Ecto neural progenitor cell (in vitro differentiated cells): ENCODE data around the gene JUNB.
"Not testable (repeated sequence)": the region's sequence is repeated elsewhere in the genome, so short reads cannot be mapped to it uniquely, and the experiment has no call there.

ENCODE experiments used
- DNase-seq: peaks from one replicate; pipeline ENCODE4 v3.0.0-alpha.2; 2018; ENCODE audit warnings: low spot score

The JUNB gene

DNA sequence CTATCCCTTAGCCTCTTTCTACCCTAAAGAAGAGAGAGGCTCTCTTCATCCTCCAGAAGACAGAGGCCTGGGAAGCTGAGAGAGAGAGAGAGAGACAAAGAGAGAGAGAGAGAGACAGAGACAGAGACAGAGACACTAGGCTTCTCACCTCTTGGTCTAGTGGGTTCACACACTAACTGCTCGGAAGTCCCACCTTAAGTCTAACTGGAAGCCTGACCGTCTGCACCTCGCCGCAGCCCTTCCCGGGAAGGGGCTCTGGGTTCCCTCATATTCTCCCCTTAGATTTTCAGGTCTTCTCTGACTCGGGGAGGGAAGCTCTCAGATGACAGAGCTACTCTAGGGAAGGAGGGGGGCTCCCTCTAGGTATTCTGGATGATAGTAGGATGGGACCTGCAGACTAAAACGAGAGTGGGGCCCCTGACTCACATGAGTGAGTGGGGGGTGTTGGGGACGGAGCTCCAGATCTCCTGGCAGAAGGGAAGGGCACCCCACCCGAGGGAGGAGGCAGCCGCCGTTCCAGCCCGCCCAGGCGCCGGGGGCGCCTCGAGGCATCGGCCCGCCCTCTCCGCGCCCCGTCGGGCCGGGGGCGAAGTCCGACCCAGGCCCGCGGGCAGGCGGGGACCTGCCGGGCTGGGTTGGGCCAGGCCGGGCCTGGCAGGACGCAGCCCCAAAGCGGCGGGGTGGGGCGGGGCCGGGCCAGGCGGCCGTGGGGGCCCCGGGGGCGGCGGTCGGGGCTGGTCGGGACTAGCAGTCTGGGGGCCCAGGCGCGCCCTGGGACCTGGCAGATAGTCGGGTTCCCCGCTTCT, 2.0 kb upstream of the JUNB start:
- DNase-seq = no peak

- peak; percentile 97 for DNase-seq
Observed at GRCh38 chr19:12789904-12790619, 1.2 kb upstream of the JUNB start.

DNA sequence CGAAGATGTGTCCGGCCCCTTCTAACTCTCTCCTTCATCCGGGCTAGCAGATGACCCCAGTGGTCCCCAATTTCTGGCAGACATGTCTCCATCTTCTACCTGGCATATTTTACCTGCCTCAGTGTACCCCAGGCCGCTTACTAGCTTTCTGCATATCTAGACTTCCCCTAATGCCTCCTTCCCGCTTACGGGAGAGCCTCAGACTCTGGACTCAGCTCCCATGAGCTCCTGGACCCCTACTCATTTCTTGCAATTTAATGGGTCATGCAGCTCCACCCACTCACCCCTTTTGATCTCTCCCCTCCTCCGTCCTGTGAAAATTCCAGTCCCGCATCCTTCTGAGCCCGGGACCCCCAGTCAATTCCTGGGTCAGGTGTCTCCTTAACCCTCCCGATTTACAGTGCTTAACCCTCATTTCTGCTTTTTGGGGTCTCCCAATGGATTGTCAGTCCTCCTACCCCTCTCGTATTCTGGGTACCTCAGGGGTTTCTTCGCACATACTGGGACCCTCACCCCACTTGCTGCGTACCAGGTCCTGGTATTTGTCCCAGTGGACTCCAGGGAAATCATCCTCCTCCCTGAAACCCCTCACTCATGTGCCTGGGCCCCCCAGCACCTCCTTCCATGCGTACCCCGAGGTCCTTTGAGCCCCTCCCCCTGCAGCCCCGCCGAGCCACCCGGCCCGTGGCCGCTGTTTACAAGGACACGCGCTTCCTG, 500 bp upstream of the JUNB start:
- no peak for DNase-seq

DNA sequence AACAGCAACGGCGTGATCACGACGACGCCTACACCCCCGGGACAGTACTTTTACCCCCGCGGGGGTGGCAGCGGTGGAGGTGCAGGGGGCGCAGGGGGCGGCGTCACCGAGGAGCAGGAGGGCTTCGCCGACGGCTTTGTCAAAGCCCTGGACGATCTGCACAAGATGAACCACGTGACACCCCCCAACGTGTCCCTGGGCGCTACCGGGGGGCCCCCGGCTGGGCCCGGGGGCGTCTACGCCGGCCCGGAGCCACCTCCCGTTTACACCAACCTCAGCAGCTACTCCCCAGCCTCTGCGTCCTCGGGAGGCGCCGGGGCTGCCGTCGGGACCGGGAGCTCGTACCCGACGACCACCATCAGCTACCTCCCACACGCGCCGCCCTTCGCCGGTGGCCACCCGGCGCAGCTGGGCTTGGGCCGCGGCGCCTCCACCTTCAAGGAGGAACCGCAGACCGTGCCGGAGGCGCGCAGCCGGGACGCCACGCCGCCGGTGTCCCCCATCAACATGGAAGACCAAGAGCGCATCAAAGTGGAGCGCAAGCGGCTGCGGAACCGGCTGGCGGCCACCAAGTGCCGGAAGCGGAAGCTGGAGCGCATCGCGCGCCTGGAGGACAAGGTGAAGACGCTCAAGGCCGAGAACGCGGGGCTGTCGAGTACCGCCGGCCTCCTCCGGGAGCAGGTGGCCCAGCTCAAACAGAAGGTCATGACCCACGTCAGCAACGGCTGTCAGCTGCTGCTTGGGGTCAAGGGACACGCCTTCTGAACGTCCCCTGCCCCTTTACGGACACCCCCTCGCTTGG, 966 bp downstream of the JUNB start:
- DNase-seq = peak; percentile 80

DNA sequence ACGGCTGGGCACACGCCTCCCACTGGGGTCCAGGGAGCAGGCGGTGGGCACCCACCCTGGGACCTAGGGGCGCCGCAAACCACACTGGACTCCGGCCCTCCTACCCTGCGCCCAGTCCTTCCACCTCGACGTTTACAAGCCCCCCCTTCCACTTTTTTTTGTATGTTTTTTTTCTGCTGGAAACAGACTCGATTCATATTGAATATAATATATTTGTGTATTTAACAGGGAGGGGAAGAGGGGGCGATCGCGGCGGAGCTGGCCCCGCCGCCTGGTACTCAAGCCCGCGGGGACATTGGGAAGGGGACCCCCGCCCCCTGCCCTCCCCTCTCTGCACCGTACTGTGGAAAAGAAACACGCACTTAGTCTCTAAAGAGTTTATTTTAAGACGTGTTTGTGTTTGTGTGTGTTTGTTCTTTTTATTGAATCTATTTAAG, 1.6 kb downstream of the JUNB start:
- DNase-seq = no peak

- DNase-seq = peak; percentile 95
Observed at GRCh38 chr19:12793290-12794195, 2.3 kb downstream of the JUNB start.

- DNase-seq = no peak
Observed at GRCh38 chr19:12794196-12794941, 3.1 kb downstream of the JUNB start.

GRCh38 chr19:12794971-12795381, 3.7 kb downstream of the JUNB start:
- no peak for DNase-seq

DNA sequence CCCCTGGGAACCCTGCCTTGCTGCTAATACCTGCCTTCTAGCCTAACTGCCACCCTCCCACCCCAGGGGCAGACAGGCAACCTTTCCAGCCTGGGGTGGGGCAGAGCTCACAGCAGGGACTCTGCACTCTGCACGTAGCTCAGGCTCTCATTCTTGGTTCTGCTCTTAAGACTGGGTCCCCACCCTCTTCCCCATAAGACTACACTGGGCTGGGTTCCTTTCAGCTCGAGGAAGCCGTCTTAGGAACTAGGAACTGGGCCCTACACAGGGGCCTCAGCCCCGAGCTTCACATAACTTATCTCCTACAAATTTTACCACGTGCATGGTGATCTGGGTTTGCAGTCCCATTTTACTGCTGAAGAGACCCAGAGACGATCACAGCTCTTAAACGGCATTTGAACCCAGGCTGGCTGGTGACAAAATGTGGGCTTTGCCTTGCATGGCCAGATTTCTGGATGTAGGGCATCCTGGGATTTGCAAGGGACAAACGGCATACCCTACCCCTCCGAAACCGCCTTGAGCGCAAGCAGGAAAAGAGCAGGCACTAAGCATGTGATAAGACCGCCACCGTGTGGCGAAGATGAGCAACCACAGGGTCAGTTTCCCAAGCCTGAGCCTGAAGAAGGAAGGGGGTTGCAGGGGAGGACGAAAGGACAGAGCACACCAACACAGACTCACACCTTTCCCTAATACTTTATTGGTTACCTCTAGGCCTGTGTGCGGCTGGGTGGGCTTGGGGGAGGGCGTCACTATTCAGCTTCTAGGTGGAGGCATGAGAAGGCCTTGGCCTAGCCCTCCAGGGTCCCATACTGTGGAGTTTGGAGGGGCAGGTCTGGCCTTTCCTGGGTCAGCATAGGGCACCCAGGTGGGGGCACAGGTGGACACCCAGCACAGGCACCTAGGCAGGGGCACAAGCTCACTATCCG, 5.1 kb downstream of the JUNB start:
- peak; percentile 87 for DNase-seq

GRCh38 chr19:12797141-12797587, 5.9 kb downstream of the JUNB start:
- DNase-seq = no peak

DNA sequence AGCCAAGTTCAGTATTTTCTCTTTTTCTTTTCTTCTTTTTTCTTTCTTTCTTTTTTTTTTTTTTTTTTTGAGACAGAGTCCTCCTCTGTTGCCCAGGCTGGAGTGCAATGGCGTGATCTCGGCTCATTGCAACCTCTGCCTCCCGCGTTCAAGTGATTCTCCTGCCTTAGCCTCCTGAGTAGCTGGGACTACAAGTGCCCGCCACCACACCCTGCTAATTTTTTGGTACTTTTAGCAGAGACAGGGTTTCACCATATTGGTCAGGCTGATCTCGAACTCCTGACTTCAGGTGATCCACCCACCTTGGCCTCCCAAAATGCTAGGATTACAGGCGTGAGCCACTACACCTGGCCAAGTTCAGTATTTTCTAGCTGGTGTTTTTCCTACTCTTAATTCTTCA, 6.3 kb downstream of the JUNB start:
- DNase-seq = not testable (repeated sequence)

DNA sequence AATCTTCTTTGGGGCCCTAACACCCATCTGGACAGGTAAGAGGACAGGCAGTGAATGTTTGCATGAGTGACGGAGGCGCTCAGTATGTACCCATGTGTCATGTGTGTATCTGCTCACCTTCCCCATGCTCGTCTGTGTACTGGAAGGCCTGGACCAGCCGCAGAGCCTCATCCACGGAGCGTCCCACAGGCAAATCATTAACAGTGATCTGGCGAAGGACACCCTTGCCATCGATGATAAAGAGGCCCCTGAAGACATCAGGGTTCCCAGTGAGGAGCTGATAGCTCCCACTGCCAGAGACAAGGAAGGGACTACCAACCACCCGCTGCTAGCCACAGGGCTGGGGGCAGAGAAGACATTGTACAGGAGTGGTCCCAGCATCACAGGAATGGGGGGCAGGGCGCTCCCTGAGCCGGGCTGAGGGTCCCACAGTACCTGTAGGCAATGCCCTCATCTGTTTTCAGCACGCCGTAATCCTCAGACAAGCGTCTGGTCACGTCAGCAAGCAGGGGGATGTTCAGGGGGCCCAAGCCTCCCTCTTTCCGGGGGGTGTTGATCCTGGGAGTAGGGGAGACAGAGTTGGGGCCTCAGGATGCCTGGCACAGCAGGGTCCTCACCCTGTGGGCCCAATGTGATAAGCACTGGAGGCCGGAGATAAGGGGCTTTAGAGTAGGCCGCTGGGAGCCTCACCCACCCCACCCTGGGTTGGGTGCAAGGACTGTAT, 8.6 kb downstream of the JUNB start:
- no peak for DNase-seq

DNA sequence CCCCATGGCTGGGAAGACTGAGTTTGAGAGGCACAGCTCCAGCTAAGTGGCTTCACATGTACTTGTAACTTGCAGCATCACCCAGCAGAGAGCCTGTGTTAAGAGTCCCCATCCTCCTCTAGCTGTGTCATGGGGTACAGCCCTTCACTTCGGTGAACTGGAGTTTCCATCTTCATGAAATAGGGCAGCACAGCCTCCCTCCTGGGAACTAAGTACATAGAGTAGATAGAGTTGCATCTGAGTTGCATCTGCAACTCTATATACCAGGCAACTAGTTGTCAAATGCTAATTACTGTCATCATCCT, 9.1 kb downstream of the JUNB start:
- DNase-seq = no peak

- DNase-seq = peak; percentile 65
Observed at GRCh38 chr19:12800923-12801465, 9.7 kb downstream of the JUNB start.

- DNase-seq = peak; percentile 90
Observed at GRCh38 chr19:12801466-12802266, 10.4 kb downstream of the JUNB start, which contains the start of the genes PRDX2 and THSD8. PRDX2 (minus strand) TSS chr19:12801800; CDS start chr19:12801261, 539 bp downstream. THSD8 (plus strand) TSS chr19:12802069; CDS start chr19:12802072, 3 bp downstream.

DNA sequence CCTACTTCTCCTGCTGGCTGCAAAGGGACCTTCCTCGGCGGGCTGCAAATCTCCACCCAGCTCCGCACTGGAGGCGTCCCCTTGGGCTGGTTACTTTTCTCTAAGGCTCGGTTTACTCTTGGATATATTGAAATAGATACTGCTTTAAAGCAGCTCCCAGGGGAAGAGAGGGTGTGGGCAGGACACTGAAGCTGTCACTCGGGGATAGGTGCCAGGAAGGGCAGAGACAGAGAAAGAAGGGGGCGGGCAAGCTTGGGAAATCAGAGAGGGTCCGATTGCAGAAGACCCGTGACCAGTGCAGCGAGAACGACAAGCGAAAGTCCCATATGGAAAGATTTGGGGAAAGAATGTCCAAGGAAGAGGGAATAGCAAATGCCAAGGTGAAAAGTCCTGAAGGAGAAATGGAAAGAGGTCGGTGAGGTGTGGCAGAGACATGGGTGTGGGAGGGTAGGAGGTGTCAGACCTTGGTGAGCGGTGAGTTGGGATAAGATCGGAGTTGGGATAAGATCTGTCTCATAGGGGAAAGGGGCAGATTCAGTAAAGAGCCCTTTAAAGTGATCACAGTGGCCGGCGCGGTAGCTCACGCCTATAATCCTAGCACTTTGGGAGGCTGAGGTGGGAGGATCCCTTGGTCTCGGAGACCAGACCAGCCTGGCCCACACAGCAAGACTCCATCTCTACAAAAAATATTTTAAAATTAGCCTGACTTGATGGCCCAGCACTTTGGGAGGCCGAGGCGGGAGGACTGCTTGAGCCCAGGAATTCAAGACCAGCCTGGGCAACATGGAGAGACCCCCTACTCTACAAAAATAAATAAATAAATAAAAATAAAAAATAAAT, 11.2 kb downstream of the JUNB start:
- DNase-seq = no peak
